ENCODE data around the gene OLIG1.
A peak's percentile ranks its signal among the peaks of the same experiment; 100 is the strongest.

Gene OLIG1

GRCh38 chr21:33078907-33079582 is 9.1 kb downstream of the OLIG1 start:
- peak; percentile 91 to 93 for DNase-seq

GRCh38 chr21:33080376-33080775 is 10.4 kb downstream of the OLIG1 start:
- DNase-seq: peak in 1 of 2 experiments; percentile 17
- TF ChIP-seq POLR2A (IDR thresholded peaks at IDR 0.05; ENCODE audit: low read length): no peak
- no peak for TF ChIP-seq GATA1 (IDR thresholded peaks at IDR 0.05; ENCODE audit: low read depth, low read length)

More at GRCh38 chr21:33078907-33079582, 9.1 kb downstream of the OLIG1 start:
- TF ChIP-seq POLR2A (IDR thresholded peaks at IDR 0.05; ENCODE audit: low read length) (peak; percentile 61), GATA1 (IDR thresholded peaks at IDR 0.05; ENCODE audit: low read depth, low read length) (no peak)

GRCh38 chr21:33080776-33081175 is 10.8 kb downstream of the OLIG1 start:
- TF ChIP-seq POLR2A (IDR thresholded peaks at IDR 0.05; ENCODE audit: low read length): no peak
- TF ChIP-seq GATA1 (IDR thresholded peaks at IDR 0.05; ENCODE audit: low read depth, low read length): no peak
- DNase-seq: no peak

GRCh38 chr21:33088384-33088783 is 18.4 kb downstream of the OLIG1 start:
- TF ChIP-seq POLR2A (IDR thresholded peaks at IDR 0.05; ENCODE audit: low read length) (no peak), GATA1 (IDR thresholded peaks at IDR 0.05; ENCODE audit: low read depth, low read length) (no peak)
- DNase-seq: no peak

GRCh38 chr21:33089395-33090119 is 19.6 kb downstream of the OLIG1 start:
- DNase-seq: peak; percentile 88 to 96
- TF ChIP-seq POLR2A (IDR thresholded peaks at IDR 0.05; ENCODE audit: low read length): peak; percentile 38
- TF ChIP-seq GATA1 (IDR thresholded peaks at IDR 0.05; ENCODE audit: low read depth, low read length): peak; percentile 48

- DNase-seq: no peak
- no peak for TF ChIP-seq GATA1 (IDR thresholded peaks at IDR 0.05; ENCODE audit: low read depth, low read length)
- no peak for TF ChIP-seq POLR2A (IDR thresholded peaks at IDR 0.05; ENCODE audit: low read length)
Measured at GRCh38 chr21:33096426-33096825, 26.5 kb downstream of the OLIG1 start.

- DNase-seq: no peak
- no peak for TF ChIP-seq GATA1 (IDR thresholded peaks at IDR 0.05; ENCODE audit: low read depth, low read length)
- TF ChIP-seq POLR2A (IDR thresholded peaks at IDR 0.05; ENCODE audit: low read length): no peak
Measured at GRCh38 chr21:33099131-33099530, 29.2 kb downstream of the OLIG1 start.

- DNase-seq: peak; percentile 35 to 43
Measured at GRCh38 chr21:33101300-33101911, 31.5 kb downstream of the OLIG1 start.

GRCh38 chr21:33105088-33105487 is 35.1 kb downstream of the OLIG1 start:
- TF ChIP-seq POLR2A (IDR thresholded peaks at IDR 0.05; ENCODE audit: low read length) (no peak), GATA1 (IDR thresholded peaks at IDR 0.05; ENCODE audit: low read depth, low read length) (no peak)
- DNase-seq: no peak

More at GRCh38 chr21:33101300-33101911, 31.5 kb downstream of the OLIG1 start:
- TF ChIP-seq GATA1 (IDR thresholded peaks at IDR 0.05; ENCODE audit: low read depth, low read length): no peak
- TF ChIP-seq POLR2A (IDR thresholded peaks at IDR 0.05; ENCODE audit: low read length): no peak

GRCh38 chr21:33108228-33108627 is 38.3 kb downstream of the OLIG1 start:
- DNase-seq: no peak
- TF ChIP-seq GATA1 (IDR thresholded peaks at IDR 0.05; ENCODE audit: low read depth, low read length) (no peak), POLR2A (IDR thresholded peaks at IDR 0.05; ENCODE audit: low read length) (no peak)

GRCh38 chr21:33109574-33110339 is 39.8 kb downstream of the OLIG1 start:
- TF ChIP-seq POLR2A (IDR thresholded peaks at IDR 0.05; ENCODE audit: low read length) (no peak), GATA1 (IDR thresholded peaks at IDR 0.05; ENCODE audit: low read depth, low read length) (no peak)
- DNase-seq: peak; percentile 21 to 22

- no peak for TF ChIP-seq GATA1 (IDR thresholded peaks at IDR 0.05; ENCODE audit: low read depth, low read length)
- no peak for TF ChIP-seq POLR2A (IDR thresholded peaks at IDR 0.05; ENCODE audit: low read length)
- no peak for DNase-seq
Measured at GRCh38 chr21:33110340-33110715, 40.4 kb downstream of the OLIG1 start.

- TF ChIP-seq POLR2A (IDR thresholded peaks at IDR 0.05; ENCODE audit: low read length): no peak
- no peak for TF ChIP-seq GATA1 (IDR thresholded peaks at IDR 0.05; ENCODE audit: low read depth, low read length)
- no peak for DNase-seq
Measured at GRCh38 chr21:33111577-33111976, 41.6 kb downstream of the OLIG1 start.

GRCh38 chr21:33112151-33112550 is 42.2 kb downstream of the OLIG1 start:
- DNase-seq: no peak
- TF ChIP-seq GATA1 (IDR thresholded peaks at IDR 0.05; ENCODE audit: low read depth, low read length) (no peak), POLR2A (IDR thresholded peaks at IDR 0.05; ENCODE audit: low read length) (no peak)
